IPS-NIHi11 (cell line): Measurements from ENCODE around the gene SOST.

Experiments used
- DNase-seq: peaks from one replicate; pipeline ENCODE4 v3.0.0; 2012; ENCODE audit warnings: mixed read lengths, low spot score

SOST gene

DNA sequence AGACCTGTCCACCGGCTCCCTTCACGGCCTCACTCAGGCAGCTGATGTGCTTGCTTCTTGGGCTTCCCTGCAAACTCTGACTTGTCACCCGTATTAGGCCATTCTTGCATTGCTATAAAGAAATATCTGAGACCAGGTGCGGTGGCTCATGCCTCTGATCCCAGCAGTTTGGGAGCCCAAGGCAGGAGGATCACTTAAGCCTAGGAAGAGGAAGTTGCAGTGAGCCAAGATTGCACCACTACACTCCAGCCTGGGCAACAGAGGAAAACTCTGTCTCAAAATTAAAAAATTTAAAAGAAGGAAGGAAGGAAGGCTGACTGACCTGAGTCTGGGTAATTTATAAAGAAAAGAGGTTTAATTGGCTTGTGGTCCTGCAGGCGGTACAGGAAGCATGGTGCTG, 17.0 kb downstream of the SOST start:
- DNase-seq = no peak

DNA sequence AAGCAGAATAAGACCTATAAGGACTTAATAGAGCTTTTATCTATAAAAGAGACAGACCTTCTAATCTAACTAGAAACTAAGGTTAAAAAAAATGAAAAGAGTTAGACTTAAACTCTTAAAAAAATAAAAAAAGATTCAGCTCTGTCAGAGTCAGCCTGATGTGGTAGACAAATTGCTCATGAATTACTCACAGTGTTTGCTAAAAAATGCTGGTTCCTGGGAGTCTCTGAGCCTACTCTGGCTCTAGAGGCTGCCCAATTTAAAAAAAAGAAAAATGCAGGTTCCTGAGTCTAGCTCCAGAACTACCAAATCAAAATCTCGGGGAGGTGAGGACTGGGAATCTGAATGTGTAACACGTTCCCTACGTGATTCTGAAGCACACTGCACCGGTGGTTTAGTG, 18.1 kb downstream of the SOST start:
- DNase-seq = no peak

DNA sequence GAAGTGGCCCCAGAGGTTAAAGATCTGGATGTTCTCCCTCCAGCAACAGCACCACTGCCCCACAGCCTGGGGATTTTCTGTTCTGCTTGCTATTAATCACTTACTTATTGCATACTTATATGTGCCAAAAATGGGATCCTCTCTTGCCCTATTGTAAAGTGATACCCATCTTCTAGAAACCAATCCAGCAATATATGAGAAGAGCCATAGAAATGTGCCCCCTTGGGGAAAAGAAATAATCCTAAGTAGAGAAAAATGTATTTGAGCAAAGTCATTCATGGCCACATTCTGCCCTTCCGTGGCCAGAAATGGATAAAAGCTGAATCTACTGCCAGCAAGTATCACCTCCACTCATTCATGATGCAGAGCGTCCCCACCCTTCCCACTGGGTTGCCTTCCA, 20.9 kb downstream of the SOST start:
- DNase-seq = no peak

DNA sequence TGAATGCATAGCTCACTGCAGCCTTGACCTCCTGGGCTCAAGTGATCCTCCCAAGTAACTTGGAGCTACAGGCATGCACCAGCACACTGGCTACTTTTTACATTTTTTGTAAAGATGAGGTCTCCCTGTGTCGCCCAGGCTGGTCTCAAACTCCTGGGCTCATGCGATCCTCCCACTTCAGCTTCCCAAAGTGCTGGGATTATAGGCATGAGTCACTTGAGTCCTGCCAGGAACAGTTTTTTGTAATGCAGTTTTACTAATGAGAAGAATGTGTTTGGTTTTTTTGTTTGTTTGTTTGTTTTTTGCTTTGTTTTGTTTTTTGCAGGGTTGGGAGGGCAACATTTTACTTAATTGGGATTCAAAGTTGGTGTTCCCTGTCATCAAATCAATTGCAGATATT, 22.2 kb downstream of the SOST start:
- no peak for DNase-seq

DNA sequence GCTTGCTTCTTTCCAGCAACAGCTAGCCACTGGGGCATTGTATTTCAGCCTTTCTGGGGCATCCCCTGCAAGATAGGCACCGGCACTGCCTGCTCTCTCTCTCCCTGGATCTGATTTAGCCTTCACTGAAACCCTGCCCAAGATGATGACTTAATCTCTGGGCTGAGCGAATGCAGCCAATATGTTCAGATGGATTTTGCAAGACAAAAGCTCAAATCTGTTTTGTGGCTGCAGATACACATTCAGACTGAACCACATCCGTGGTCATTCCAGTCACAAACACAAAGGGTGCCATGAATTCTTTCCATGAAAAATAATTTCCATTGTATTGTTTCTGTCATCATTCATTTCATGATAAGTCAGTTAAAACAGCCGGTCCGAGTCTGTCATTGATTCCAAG, 24.2 kb downstream of the SOST start:
- no peak for DNase-seq

DNA sequence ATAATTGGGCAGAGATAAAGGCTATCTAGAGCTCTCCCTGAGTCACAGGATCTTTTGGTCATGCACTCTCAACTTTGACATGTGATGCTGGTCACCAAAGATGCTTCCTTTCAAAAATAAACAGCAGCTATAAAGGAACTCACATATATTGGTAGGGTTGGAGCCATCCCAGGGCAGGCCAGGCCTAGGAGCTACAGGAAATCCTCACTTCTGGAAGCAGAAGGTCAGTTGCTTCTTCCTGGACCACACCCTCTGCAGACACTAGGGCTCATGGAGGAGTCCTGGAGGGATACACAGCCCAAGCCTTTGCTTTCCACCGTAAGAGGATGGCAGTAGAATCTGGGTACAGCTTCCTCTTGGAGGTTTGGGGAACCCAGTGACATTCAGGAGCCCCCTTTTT, 24.6 kb downstream of the SOST start:
- no peak for DNase-seq

DNA sequence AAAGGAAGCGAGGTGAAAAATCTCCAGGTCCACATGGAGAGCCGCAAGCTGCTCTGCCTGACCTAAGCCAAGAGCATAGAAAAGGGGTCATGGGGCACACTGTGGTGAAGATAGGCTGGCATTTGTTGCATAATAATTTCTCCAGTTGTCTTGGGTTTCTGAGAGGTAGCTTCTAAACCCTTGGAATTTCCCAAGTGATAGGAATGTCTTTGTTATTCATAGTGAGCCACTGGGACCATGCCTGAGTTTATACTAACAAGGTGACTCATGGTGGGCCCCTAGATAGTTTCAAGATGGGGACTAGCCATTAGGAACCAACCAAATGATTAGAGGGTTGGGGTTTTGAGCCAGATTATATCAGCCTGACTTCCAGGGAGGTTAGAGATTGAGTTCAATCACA, 25.6 kb downstream of the SOST start:
- no peak for DNase-seq

DNA sequence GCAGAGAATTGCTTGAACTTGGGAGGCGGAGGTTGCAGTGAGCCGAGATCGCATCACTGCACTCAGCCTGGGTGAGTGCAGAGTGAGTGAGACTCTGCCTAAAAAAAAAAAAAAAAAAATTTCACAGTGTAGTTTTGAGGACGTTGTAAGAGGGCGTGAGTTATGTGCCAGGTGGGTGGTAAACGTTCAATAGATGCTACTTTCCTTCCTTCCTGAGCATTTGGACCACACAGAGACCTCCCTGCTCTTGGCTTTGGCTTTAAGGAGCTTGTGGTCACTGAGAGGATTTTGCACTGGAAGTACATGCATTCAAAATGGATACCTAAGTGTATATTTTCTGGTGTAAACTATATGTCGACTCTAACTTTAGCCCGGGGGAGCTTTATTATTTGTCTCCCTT, 30.5 kb downstream of the SOST start:
- DNase-seq = no peak

DNA sequence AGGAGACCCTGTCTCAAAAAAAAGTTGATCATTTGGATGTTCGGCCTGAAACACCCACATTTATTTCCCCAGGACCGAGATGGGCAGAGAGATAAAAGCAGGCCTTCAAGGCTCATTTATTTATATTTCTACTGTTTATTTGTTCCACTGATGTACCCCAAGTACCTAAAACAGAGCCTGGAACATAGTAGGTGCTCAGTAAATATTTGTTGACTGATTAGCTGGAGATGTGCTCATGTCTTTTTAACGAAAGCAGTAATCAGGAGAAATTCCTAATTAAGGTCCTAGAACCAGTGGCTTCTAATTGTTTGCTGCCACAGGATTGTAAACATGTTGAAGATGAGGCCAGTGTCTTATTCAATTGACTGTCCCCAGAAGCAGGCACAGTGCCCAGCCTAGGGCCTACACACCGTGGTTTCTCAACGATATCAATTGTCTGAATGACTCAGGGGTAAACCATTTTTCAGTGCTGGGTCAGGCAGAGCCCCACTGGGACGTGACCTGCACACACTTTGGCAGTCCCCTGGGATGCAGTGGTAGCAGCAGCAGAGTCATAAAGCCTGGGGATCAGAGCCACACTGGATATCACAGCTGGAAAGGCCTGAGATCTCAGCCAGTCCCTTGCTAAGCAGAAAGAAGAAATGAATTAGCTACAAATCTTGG, 34.8 kb downstream of the SOST start:
- no peak for DNase-seq

DNA sequence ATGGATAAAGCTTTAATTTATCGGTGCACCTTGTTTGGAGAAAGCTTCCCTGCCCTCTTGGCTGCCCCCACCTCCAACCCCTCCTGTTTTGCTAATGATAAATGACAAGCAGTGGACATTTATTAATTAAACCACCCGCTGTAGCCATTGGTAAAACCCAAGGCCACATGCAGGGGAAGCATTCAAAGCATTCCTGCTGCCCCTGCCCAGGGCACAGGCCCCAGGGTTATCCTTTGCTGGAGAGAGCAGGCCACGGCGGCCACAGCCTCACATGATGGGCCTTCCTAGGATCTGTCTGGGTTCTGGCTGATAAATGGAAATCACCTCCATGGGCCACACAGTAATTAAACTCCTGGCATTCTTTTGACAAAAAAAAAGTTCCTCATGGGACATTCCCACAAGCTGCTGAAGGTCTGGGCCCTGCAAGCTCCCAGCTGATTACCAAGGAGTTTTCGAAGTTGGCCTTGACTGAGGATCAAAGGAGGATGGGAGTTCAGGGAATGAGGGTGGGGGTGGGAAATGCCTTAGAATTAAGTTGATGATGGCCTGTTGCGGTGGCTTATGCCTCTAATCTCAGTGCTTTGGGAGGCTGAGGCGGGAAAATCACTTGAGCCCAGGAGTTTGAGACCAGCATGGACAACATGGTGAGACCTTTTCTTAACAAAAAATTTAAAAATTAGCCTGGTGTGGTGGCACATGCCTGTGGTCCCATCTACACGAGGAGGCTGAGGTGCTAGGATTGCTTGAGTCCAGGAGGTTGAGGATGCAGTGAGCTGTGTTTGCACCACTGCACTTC, 35.5 kb downstream of the SOST start:
- no peak for DNase-seq

DNA sequence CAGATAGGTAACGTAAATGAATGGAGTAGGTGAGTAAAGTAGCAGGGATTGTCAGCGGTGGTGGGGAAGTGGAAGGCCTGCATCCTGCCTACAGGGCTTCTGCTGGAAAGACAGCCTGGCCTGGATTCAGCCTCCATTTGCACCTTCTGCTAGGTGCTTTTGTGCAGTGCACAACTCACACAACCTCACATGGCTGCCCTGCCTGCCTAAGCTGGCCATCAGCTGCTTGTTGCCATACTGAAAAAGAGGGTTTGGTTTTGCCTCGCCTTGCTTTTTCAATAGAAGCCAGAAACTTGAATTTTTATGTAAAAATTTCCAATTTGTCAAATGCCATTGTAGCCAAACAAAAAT, 36.3 kb downstream of the SOST start:
- no peak for DNase-seq

DNA sequence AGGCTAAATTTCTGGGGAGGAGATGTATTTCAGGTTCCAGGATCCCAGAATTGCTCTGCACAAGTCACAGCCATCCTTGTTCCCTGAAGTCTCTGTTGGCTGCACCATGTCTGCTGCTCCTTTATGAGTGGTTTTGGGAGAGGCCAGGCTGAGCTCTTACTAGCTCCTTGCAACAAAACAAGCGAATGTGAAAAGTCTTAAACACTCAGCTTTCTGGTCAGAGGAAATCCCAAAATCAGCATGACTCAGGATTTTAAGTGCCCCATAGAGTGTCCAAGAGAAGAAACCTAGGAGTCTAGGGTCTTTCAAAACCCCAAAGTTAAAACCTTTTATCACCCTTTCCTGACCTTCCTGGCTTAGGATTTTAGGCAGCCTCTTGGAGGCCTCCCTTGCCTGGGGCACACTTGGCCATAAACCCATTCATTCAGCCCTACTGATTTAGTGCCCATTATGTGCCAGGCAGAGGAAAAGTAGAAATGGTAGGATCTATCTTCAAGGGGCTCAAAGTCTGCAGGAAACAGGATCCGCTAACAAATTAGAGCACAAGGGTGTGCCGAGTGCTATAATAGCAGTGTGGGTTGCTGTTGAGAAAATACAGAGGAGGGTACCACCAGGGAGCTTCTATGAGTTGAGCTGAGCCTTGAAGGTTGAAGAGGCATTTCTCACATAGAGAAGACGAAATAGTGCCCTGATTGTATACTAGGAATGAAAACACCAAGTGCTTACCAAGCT, 36.9 kb downstream of the SOST start:
- no peak for DNase-seq

DNA sequence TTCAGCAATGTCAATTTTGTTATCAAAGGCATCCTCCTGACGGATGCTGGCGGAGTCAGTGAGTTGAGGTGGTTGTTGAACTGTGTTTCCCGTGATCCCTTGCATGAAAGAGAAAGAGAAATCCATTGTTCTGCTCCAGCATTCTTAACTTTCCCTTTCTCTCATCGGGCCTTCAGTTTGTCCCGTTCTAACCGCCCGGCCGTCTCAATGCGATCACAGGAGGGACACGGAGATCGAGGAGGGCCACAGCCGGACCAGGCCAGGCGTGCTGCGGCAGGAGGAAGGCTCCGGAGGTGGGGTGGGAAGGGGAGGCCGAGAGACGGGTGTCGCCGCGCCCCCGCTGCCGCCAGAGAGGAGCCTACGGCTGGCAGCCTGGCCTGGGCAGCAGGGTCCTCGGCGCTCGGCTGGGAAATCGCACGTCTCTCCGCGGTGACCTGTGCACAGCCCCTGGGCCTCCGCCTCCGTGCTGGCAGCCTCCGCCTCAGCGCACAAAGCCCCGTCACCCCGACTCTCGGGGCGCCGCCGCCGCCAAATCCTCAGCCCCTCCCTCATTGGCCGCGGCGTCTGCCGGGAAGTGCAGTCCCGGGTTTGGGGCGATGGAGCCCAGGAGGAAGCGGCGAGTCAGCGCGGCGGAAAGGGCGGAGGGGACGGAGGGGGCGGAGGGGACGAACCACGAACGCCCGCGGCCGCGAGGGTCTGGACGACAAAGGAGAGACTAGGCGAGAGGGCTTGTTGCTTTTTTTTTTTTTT, 38.1 kb downstream of the SOST start:
- DNase-seq = peak; percentile 89

DNA sequence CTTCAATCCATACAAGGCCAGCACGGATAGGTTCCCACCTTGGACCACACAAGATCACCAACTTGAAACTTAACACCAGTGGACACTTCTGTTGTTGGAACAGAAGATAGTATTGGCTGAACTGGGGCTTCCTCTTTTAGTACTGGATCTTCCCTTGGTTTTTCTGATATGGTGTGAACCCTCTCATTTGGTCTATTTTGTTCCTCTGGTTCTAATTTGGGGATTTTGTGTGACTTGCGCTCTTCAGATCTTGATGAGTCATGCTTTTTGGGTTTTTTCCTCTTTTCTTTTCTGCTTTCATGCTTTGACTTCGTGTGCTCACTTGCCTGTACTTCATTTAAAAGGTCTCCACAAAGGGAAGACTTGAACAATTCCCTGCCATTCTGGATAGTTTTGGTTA, 39.0 kb downstream of the SOST start:
- DNase-seq = no peak

DNA sequence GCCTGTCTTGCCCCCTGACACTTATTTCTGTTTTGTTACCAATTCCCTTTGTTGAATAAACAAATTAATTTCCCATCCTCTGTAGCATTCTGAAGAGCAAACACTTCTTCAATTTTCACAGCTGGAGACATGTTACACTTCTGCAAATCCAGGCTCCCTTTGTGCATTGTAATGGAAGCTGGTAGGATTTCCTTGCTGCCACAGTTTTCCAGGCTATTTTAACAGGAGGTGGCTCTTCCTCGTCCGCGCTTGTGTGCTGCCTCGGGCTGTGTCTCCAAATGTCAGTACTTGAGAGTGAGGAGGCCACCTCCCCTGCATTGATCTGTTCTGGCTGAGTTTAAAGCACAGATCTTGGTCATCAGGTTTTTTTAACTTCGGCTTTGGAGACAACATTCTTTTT, 40.0 kb downstream of the SOST start:
- no peak for DNase-seq

DNA sequence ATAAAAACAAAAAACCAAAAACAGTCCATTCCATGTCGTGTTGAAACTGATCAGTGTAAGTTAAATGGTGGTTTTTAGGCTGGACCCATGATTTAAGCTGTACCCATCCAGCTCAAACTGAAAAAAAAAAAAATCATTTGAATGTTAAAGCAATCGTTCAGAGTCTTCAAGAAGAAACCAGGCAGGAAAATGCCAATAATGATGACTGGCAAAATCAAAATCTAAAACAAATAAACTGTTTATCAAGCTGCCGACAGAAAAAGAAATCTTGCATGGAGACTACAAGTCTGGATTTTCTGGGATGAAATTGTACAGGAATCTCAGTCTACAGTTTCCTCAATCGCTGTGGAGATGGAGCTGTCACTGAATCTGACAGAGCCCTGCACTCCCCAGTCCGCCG, 40.7 kb downstream of the SOST start:
- no peak for DNase-seq

DNA sequence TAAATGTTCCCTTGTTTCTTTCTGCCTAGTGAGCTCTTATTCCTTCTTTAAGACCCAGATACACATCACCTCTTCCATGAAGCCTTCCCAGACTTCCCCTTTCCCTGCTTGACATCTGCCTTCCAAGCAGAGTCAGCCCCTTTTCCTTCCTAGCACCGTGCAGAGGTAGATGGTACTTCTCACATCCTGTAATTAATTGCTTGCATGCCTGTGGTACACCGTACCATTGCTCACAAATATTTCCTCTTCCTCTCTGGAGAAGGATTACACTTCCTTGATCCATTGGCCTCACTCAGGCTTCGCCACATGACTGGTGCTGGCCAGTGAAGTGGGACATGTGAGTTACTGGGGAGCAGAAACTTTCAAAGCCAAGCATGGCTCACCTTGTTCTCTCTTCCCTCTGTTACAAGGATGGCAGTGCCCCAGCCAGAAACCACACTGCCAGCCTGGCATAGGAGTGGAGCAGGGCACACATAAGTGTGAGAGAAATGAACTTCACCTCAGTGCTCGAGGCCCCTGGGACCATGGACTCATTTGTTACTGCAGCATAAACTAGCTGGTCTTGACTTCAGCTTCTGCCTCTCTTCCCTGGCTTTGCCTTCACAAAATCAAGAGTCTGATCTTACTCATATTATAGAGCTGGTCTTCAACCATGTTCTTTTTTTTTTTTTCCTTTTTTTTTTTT, 44.0 kb downstream of the SOST start:
- no peak for DNase-seq

DNA sequence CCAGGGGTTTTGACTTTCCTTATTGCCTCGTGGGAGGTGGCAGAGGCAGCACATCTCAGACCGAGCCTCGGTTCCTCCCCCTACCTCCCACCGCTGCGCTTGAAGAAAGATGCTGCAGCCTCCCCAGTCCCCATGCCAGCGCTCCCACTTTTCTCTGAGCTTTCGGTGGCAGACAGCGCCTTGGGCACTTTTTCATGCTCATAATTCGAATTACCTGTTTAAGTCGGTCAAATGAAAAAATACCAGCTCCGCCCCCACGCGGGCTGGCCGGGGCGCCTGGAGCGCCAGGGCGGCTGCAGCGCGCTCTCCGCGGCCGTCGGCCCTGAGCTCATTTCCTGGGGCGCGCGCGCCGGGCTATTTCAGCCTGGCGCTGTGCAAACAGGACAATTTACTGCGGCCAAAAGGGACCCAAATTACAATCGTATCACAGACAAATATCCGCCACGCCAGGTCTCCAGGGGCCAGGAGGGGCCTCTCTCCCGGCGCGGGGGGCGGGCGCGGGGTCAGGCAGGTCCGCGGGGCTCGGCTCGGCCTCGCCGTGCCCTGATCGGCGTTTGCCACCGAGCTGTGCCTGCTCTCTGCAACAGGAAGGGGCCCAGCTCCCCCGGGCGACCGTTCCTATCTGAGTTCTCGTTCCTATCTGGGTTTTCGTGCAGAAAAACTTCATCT, 45.0 kb downstream of the SOST start:
- DNase-seq = peak; percentile 77

DNA sequence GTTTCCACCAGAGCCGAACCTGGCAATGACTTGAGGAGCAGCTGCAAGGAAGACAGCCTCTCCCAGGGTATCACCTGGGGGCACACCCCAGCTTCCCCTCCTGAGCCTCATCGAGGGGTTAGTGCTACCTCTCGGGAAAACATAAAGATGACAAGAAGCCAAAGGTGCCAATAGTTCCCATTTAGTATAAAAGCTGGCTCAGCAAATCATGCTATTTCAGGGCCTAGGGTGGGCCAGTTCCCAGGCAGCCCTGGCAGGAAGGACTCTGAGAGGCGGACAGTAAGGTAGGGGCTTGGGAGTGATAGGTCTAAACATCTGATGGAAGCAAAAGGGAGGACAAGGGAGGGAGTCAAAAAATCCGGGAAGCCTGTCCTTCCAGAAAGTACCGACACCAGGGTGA, 46.2 kb downstream of the SOST start:
- no peak for DNase-seq

DNA sequence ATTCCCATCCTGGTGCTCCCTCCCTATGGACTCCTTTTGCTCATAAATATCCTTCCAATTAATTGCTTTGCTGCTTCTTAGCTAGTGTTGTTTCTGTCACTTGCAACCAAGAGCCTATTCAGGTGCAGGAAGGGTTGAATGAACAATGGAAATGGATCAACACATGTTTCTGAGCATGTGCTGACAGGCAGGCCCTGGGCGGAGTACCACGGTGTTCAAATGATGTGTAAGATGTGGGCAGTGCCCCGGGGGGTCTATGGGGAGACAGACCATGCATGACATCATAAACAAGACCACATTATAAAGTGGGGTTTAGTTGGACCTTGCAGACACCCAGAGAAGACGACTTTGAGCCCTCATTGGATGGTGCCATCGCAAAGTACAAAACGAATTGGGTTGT, 48.5 kb downstream of the SOST start:
- no peak for DNase-seq

DNA sequence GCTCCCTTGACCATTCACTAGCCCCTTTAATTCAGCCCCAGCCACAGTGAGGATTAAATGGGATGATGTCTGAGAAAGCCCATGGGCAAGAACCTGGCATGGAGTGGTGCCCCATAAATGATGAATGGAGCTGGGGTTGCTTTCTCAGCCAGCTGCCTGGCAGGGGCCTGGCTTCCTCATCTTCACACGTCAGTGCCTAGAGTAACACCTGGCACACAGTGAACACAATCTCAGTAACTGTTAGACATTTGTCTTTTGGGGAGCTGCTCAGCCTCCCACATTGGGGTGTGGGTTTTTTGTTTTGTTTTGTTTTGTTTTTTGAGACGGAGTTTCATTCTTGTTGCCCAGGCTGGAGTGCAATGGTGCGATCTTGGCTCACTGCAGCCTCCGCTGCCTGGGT, 49.4 kb downstream of the SOST start:
- DNase-seq = no peak

DNA sequence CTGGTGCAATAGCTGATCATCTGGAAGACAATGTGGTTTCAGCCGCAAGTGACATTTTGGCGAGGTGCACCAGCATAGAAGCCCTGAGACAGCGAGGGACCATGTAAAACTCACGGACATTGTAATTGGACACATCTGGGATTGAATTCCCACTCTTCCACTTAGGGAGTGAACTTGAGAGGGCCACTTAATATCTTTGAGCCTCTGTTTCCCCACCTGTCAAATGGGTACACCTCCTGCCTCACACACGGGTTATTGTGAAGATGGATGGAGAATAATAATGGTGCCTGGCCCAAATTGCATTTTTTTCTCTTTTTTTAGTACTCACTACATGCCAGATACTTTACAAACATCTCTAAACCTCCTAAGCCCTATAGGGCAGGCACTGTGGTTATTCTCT, 51.4 kb downstream of the SOST start:
- no peak for DNase-seq
